GM21576 (cell line): Measurements from ENCODE around the gene KLC1.
A peak's percentile ranks its signal among the peaks of the same experiment; 100 is the strongest.
"Not testable (repeated sequence)": the region's sequence is repeated elsewhere in the genome, so short reads cannot be mapped to it uniquely, and the experiment has no call there.

Experiments used
- ATAC-seq: cut with Tn5 transposase; IDR thresholded peaks from one replicate; pipeline ENCODE4 v1.9.1; 2021; ENCODE audit warnings: mild to moderate bottlenecking, moderate library complexity; ENCODE audit not compliant: unreplicated experiment

The KLC1 gene

GRCh38 chr14:103625356-103626095, 3.5 kb upstream of the KLC1 start:
- ATAC-seq: no peak

GRCh38 chr14:103626146-103626850, 2.7 kb upstream of the KLC1 start:
- ATAC-seq: no peak

GRCh38 chr14:103627073-103628025, 1.7 kb upstream of the KLC1 start:
- ATAC-seq: no peak

GRCh38 chr14:103628221-103628683, 759 bp upstream of the KLC1 start:
- no peak for ATAC-seq

- ATAC-seq: peak; percentile 24
These were observed 601 bp downstream of the KLC1 start for GRCh38 chr14:103629503-103630121.

- ATAC-seq: no peak
These were observed 1.5 kb downstream of the KLC1 start for GRCh38 chr14:103630364-103631108.

GRCh38 chr14:103633391-103633790, 4.4 kb downstream of the KLC1 start:
- ATAC-seq: no peak

GRCh38 chr14:103634156-103634555, 5.1 kb downstream of the KLC1 start:
- no peak for ATAC-seq

GRCh38 chr14:103638594-103638993, 9.6 kb downstream of the KLC1 start:
- ATAC-seq: no peak

- ATAC-seq: no peak
These were observed 12.2 kb downstream of the KLC1 start for GRCh38 chr14:103641161-103641560.

GRCh38 chr14:103646189-103646588, 17.2 kb downstream of the KLC1 start:
- no peak for ATAC-seq

- no peak for ATAC-seq
These were observed 20.0 kb downstream of the KLC1 start for GRCh38 chr14:103649001-103649400.

GRCh38 chr14:103650213-103650612, 21.2 kb downstream of the KLC1 start:
- ATAC-seq: no peak

GRCh38 chr14:103651585-103651984, 22.6 kb downstream of the KLC1 start:
- no peak for ATAC-seq

GRCh38 chr14:103652806-103653205, 23.8 kb downstream of the KLC1 start:
- no peak for ATAC-seq

- ATAC-seq: not testable (repeated sequence)
These were observed 24.3 kb downstream of the KLC1 start for GRCh38 chr14:103653336-103653735.

GRCh38 chr14:103653805-103654204, 24.8 kb downstream of the KLC1 start:
- no peak for ATAC-seq

- ATAC-seq: no peak
These were observed 25.6 kb downstream of the KLC1 start for GRCh38 chr14:103654619-103655018.

GRCh38 chr14:103656031-103656755, 27.2 kb downstream of the KLC1 start:
- no peak for ATAC-seq
